Keratinocyte (primary cell): Measurements from ENCODE around the gene CIAO1.

ENCODE experiments used
- CTCF ChIP-seq, 3 experiments: IDR thresholded peaks in 1 of 3; conservative IDR thresholded peaks in 1 of 3; optimal IDR thresholded peaks in 1 of 3; 2 replicates in 2 of 3; 3 replicates in 1 of 3; pipeline versions ENCODE3 to v1.5.1; 2011; ENCODE audit warnings: low read length in 3 of 3, mild to moderate bottlenecking in 3 of 3, moderate library complexity in 2 of 3, control low read depth in 1 of 3, inconsistent platforms in 1 of 3; ENCODE audit not compliant: insufficient read depth in 2 of 3; ENCODE audit errors: extremely low read depth in 1 of 3
- EZH2 ChIP-seq: IDR thresholded peaks from one replicate; pipeline ENCODE4 v1.6.1; 2012; ENCODE audit warnings: inconsistent platforms, mild to moderate bottlenecking, low read length, moderate library complexity

GRCh38 chr2:96315400-96316071 lies 49.5 kb downstream of the CIAO1 start:
- no peak for TF ChIP-seq CTCF (optimal IDR thresholded peaks at IDR 0.05 in 1 of 3, IDR thresholded peaks at IDR 0.05 in 1 of 3, conservative IDR thresholded peaks at IDR 0.05 in 1 of 3; ENCODE audit: extremely low read depth in 1 of 3, insufficient read depth in 2 of 3, low read length in 3 of 3)
- no peak for TF ChIP-seq EZH2
